HG02981 (cell line): Measurements from ENCODE around the gene SERTAD3.
"Not testable (repeated sequence)": the region's sequence is repeated elsewhere in the genome, so short reads cannot be mapped to it uniquely, and the experiment has no call there.

Experiments used
- ATAC-seq: cut with Tn5 transposase; IDR thresholded peaks from one replicate; pipeline ENCODE4 v1.9.1; 2021; ENCODE audit warnings: mild to moderate bottlenecking, moderate library complexity; ENCODE audit not compliant: unreplicated experiment

Gene SERTAD3

GRCh38 chr19:40411125-40411842, 32.9 kb downstream of the SERTAD3 start:
- ATAC-seq, result no peak

- no peak for ATAC-seq
These were observed 34.1 kb downstream of the SERTAD3 start for GRCh38 chr19:40410030-40410389.

GRCh38 chr19:40408598-40408925, 35.6 kb downstream of the SERTAD3 start:
- ATAC-seq, result not testable (repeated sequence)

- no peak for ATAC-seq
These were observed 36.2 kb downstream of the SERTAD3 start for GRCh38 chr19:40407714-40408597.

- ATAC-seq, result peak; percentile 63
These were observed 40.7 kb downstream of the SERTAD3 start for GRCh38 chr19:40403262-40403984.

GRCh38 chr19:40400559-40400958, 43.6 kb downstream of the SERTAD3 start:
- ATAC-seq, result no peak

- ATAC-seq, result no peak
These were observed 45.6 kb downstream of the SERTAD3 start for GRCh38 chr19:40398417-40399131.

GRCh38 chr19:40397568-40397906, 46.6 kb downstream of the SERTAD3 start:
- ATAC-seq, result no peak

GRCh38 chr19:40396886-40397567, 47.1 kb downstream of the SERTAD3 start:
- ATAC-seq, result no peak

- ATAC-seq, result no peak
These were observed 48.2 kb downstream of the SERTAD3 start for GRCh38 chr19:40395956-40396355.

GRCh38 chr19:40394816-40395210, 49.3 kb downstream of the SERTAD3 start:
- no peak for ATAC-seq

GRCh38 chr19:40393894-40394815, 50.0 kb downstream of the SERTAD3 start:
- ATAC-seq, result no peak

GRCh38 chr19:40392894-40393517, 51.1 kb downstream of the SERTAD3 start:
- ATAC-seq, result no peak

- ATAC-seq, result no peak
These were observed 52.0 kb downstream of the SERTAD3 start for GRCh38 chr19:40392123-40392522.
